Activated CD4-positive, CD25-positive, alpha-beta regulatory T cell (primary cell): Measurements from ENCODE around the gene ITGB5.

Experiments used
- DNase-seq, 4 experiments: peaks; one replicate each; lab custom pipeline; 2025; lab: John Stamatoyannopoulos, UW

The ITGB5 gene

GRCh38 chr3:124893526-124893925 lies 6.4 kb upstream of the ITGB5 start:
- DNase-seq, result no peak

- DNase-seq, result no peak
Measured at GRCh38 chr3:124890573-124891190, 3.5 kb upstream of the ITGB5 start.

GRCh38 chr3:124888482-124889441 lies 1.6 kb upstream of the ITGB5 start:
- no peak for DNase-seq

GRCh38 chr3:124887932-124888298 lies 750 bp upstream of the ITGB5 start:
- DNase-seq, result no peak

- no peak for DNase-seq
Measured at GRCh38 chr3:124886168-124887056, 753 bp downstream of the ITGB5 start.

- no peak for DNase-seq
Measured at GRCh38 chr3:124885466-124886167, 1.5 kb downstream of the ITGB5 start.

GRCh38 chr3:124884474-124885101 lies 2.6 kb downstream of the ITGB5 start:
- DNase-seq, result no peak

GRCh38 chr3:124883766-124884473 lies 3.2 kb downstream of the ITGB5 start:
- no peak for DNase-seq

- DNase-seq, result no peak
Measured at GRCh38 chr3:124882816-124883747, 4.1 kb downstream of the ITGB5 start.

- no peak for DNase-seq
Measured at GRCh38 chr3:124881976-124882697, 5.0 kb downstream of the ITGB5 start.

- DNase-seq, result no peak
Measured at GRCh38 chr3:124879337-124879680, 7.9 kb downstream of the ITGB5 start.

- DNase-seq, result no peak
Measured at GRCh38 chr3:124878561-124879336, 8.4 kb downstream of the ITGB5 start.

- DNase-seq, result no peak
Measured at GRCh38 chr3:124877674-124878073, 9.5 kb downstream of the ITGB5 start.

- DNase-seq, result no peak
Measured at GRCh38 chr3:124876401-124876878, 10.7 kb downstream of the ITGB5 start.

- DNase-seq, result no peak
Measured at GRCh38 chr3:124873226-124873625, 13.9 kb downstream of the ITGB5 start.

GRCh38 chr3:124867511-124867910 lies 19.7 kb downstream of the ITGB5 start:
- no peak for DNase-seq

GRCh38 chr3:124862006-124862405 lies 25.2 kb downstream of the ITGB5 start:
- DNase-seq, result no peak

- DNase-seq, result no peak
Measured at GRCh38 chr3:124861041-124861440, 26.1 kb downstream of the ITGB5 start.
